K562 (cell line): ENCODE results near the gene LCE1F. TPM values are rescaled to one million over a fixed set of nuclear protein-coding genes. Genes with fewer than 3 reads are reported as not detected.

ENCODE experiments used
- ATAC-seq: fragments of 200-7000 bp; cut with Tn5 transposase; 3 replicates; pipeline ENCODE4 v1.9.1; 2020; ENCODE audit warnings: moderate library complexity
- BruUV-seq: library from RNA; stranded (reverse); fragments of 400-500 nt; replicated peaks from 2 replicates; lab custom pipeline; 2021; lab: Mats Ljungman, UMichigan
- CTCF ChIA-PET: fragments of 300-600 bp; formaldehyde crosslinking; extraction: SDS; loops from one replicate; lab custom pipeline; 2021; ENCODE audit warnings: low intra/inter-chr PET ratio; lab: Yijun Ruan, JAX
- POLR2A ChIA-PET: fragments of 300-600, 350-650 bp; sonication (Branson Sonifier 250); formaldehyde crosslinking; extraction: SDS; loops from one replicate; lab custom pipeline; 2021; ENCODE audit warnings: antibody characterized with exemption, inconsistent platforms; lab: Yijun Ruan, JAX
- DNase-seq, 4 experiments: peaks; one replicate each; pipeline versions ENCODE4 v3.0.0 to v3.0.0-alpha.2; 2011 to 2018; ENCODE audit warnings: low spot score in 3 of 4, mixed read lengths in 3 of 4; ENCODE audit errors: extremely low read depth in 1 of 4
- FAIRE-seq: peaks from 2 replicates; lab custom pipeline; 2011; peaks lifted over from hg19 to GRCh38; lab: Jason Lieb, UNC
- H2AFZ ChIP-seq: 2 replicates; pipeline ENCODE4 v1.6.0; 2011; ENCODE audit warnings: low read depth, low read length, control low read depth, inconsistent platforms
- H3K27ac ChIP-seq: fragments of 200-600 bp; 3 replicates; pipeline ENCODE4 v1.8.0; 2011; ENCODE audit warnings: low read depth, mild to moderate bottlenecking, control low read depth, inconsistent platforms, low read length, moderate library complexity, mixed read lengths; ENCODE audit errors: extremely low read depth
- H3K27me3 ChIP-seq, 2 experiments: fragments of 300-600 bp in 1 of 2; 2 replicates in 1 of 2; 3 replicates in 1 of 2; pipeline versions ENCODE4 v1.6.0 to v1.8.0; 2011; ENCODE audit warnings: inconsistent platforms in 2 of 2, low read length in 2 of 2, mild to moderate bottlenecking in 1 of 2, mixed read lengths in 1 of 2, moderate library complexity in 1 of 2; ENCODE audit not compliant: control insufficient read depth in 2 of 2, insufficient read depth in 2 of 2
- H3K36me3 ChIP-seq: fragments of 300-600 bp; 3 replicates; pipeline ENCODE4 v1.8.0; 2011; ENCODE audit warnings: mild to moderate bottlenecking, low read length, inconsistent platforms; ENCODE audit not compliant: control insufficient read depth, insufficient read depth
- H3K4me1 ChIP-seq, 2 experiments: fragments of 200-600 bp in 1 of 2; replicated peaks in 1 of 2; 2 replicates in 1 of 2; 3 replicates in 1 of 2; pipeline versions ENCODE4 v1.5.1 to v1.8.0; 2011; ENCODE audit warnings: inconsistent platforms in 2 of 2, low read length in 2 of 2, mild to moderate bottlenecking in 1 of 2, mixed read lengths in 1 of 2, moderate library complexity in 1 of 2; ENCODE audit not compliant: control insufficient read depth in 2 of 2, insufficient read depth in 2 of 2
- H3K4me2 ChIP-seq: 2 replicates; pipeline ENCODE4 v1.6.1; 2011; ENCODE audit warnings: low read length, control low read depth, inconsistent platforms, mixed read lengths; ENCODE audit not compliant: insufficient read depth
- H3K4me3 ChIP-seq: fragments of 200-600 bp; sonication (generic), shearing (Covaris generic); 2 replicates; pipeline ENCODE4 v1.5.1; 2016; ENCODE audit warnings: control low read depth, inconsistent platforms
- H3K79me2 ChIP-seq: fragments of 200-600 bp; 3 replicates; pipeline ENCODE4 v1.8.0; 2011; ENCODE audit warnings: low read length, inconsistent platforms; ENCODE audit not compliant: control insufficient read depth, insufficient read depth
- H3K9ac ChIP-seq, 2 experiments: 2 replicates each; pipeline versions ENCODE4 v1.6.0 to v1.6.1; 2011; ENCODE audit warnings: low read depth in 2 of 2, low read length in 2 of 2, control low read depth in 1 of 2, inconsistent platforms in 1 of 2, mild to moderate bottlenecking in 1 of 2, mixed read lengths in 1 of 2; ENCODE audit not compliant: insufficient read depth in 1 of 2
- H3K9me1 ChIP-seq: one replicate; pipeline ENCODE4 v1.6.0; 2011; ENCODE audit warnings: inconsistent platforms, mild to moderate bottlenecking, low read length, moderate library complexity; ENCODE audit not compliant: control insufficient read depth, insufficient read depth
- H3K9me3 ChIP-seq: replicated peaks from 2 replicates; pipeline ENCODE4 v1.5.1; 2011; ENCODE audit warnings: low read depth, low read length, inconsistent platforms; ENCODE audit not compliant: control insufficient read depth, insufficient read depth
- H4K20me1 ChIP-seq: replicated peaks from 2 replicates; pipeline ENCODE4 v1.6.1; 2011; ENCODE audit warnings: low read length, inconsistent platforms, mixed read lengths; ENCODE audit not compliant: control insufficient read depth, insufficient read depth
- ADNP ChIP-seq: fragments of 200-800 bp; sonication (Bioruptor generic); IDR thresholded peaks from 2 replicates; pipeline ENCODE4 v1.6.1; 2016; ENCODE audit warnings: missing genetic modification characterization, missing compliant biosample characterization
- ARNT ChIP-seq, 2 experiments: fragments of 450-650 bp; IDR thresholded peaks; 2 replicates each; pipeline ENCODE4 v1.6.1; 2016; ENCODE audit warnings: mild to moderate bottlenecking in 1 of 2
- CBX2 ChIP-seq: fragments of 200-600 bp; sonication (generic); IDR thresholded peaks from one replicate; pipeline ENCODE4 v1.6.1; 2012; ENCODE audit warnings: mild to moderate bottlenecking, low read length, inconsistent platforms; ENCODE audit not compliant: insufficient read depth, poor library complexity, severe bottlenecking
- GTF2E2 ChIP-seq: fragments of 200-800 bp; sonication (Bioruptor generic); IDR thresholded peaks from 2 replicates; pipeline ENCODE4 v1.6.1; 2016; ENCODE audit warnings: missing genetic modification characterization, missing compliant biosample characterization
- KLF1 ChIP-seq: fragments of 450-650 bp; IDR thresholded peaks from 2 replicates; pipeline ENCODE4 v1.6.1; 2016; ENCODE audit warnings: missing genetic modification characterization, missing compliant biosample characterization
- LARP7 ChIP-seq: fragments of 450-650 bp; IDR thresholded peaks from 2 replicates; pipeline ENCODE4 v1.6.1; 2016
- NR2C2 ChIP-seq, 2 experiments: fragments of 200-800 bp in 1 of 2; sonication (Bioruptor generic) in 1 of 2; sonication (generic) in 1 of 2; formaldehyde crosslinking in 1 of 2; IDR thresholded peaks; 2 replicates each; pipeline versions ENCODE4 v1.6.1 to v1.8.0; 2016 to 2022; ENCODE audit warnings: mild to moderate bottlenecking in 1 of 2, missing compliant biosample characterization in 1 of 2, missing genetic modification characterization in 1 of 2, missing genetic modification reagents in 1 of 2
- SMARCA5 ChIP-seq: fragments of 450-650 bp; IDR thresholded peaks from 2 replicates; pipeline ENCODE4 v1.6.1; 2016
- SOX6 ChIP-seq: fragments of 450-650 bp; IDR thresholded peaks from 2 replicates; pipeline ENCODE4 v1.6.1; 2014; ENCODE audit warnings: mild to moderate bottlenecking
- TAF7 ChIP-seq: fragments of 450-650 bp; IDR thresholded peaks from 2 replicates; pipeline ENCODE4 v1.6.1; 2016; ENCODE audit warnings: missing genetic modification characterization, missing compliant biosample characterization
- ZNF217 ChIP-seq: sonication (generic); formaldehyde crosslinking; IDR thresholded peaks from 2 replicates; pipeline ENCODE4 v1.8.0; 2022; ENCODE audit warnings: mild to moderate bottlenecking, missing genetic modification reagents
- ZNF253 ChIP-seq: fragments of 250-450 bp; sonication (Bioruptor Pico); conservative IDR thresholded peaks from 2 replicates; pipeline ENCODE4 v1.6.1; 2021; ENCODE audit warnings: mild to moderate bottlenecking
- WGBS: fragments of 100-300 bp; shearing (Covaris generic); methylation state at CpG from one replicate; pipeline ENCODE4 v1.1.6; 2016; ENCODE audit warnings: low coverage, mixed read lengths; ENCODE audit not compliant: insufficient coverage; ENCODE audit errors: missing lambda C conversion rate; 5-methylcytosine and 5-hydroxymethylcytosine counted together
- in situ Hi-C: fragments of 300-500 bp; cut with MboI; formaldehyde crosslinking; loops from 4 replicates; pipeline ENCODE4 v1.15.0; 2018; ENCODE audit warnings: inconsistent platforms, mixed read lengths
- intact Hi-C: fragments of 100-400 bp; cut with micrococcal nuclease; formaldehyde crosslinking; loops from 2 replicates; pipeline ENCODE4 v1.14.2; 2022
- polyA plus RNA-seq, 8 experiments: library from polyadenylated mRNA; depleted of rRNA in 4 of 8; stranded (reverse) in 5 of 8; unstranded in 3 of 8; fragments of >200 nt; fragmentation: Nextera tagmentation in 2 of 8; fragmentation: Illumina TruSeq in 1 of 8; extraction: Ambion mirVana in 2 of 8; extraction: Trizol in 1 of 8; gene quantifications; 2 replicates each; pipeline versions ENCODE4 v1.2.1 to v1.2.3, GENCODE V29; 2011 to 2014; ENCODE audit warnings: inconsistent platforms in 1 of 8, missing spikeins in 1 of 8
- total RNA-seq, 7 experiments: library from RNA; depleted of rRNA in 6 of 7; stranded (reverse); fragments of >200 nt in 6 of 7; fragmentation: Illumina TruSeq in 2 of 7; extraction: Trizol in 2 of 7; gene quantifications; 2 replicates each; pipeline versions ENCODE4 v1.2.1 to v1.2.3, GENCODE V29; 2011 to 2021; ENCODE audit warnings: low replicate concordance in 1 of 7
- TF ChIP-seq, protein P1 (sequence below): fragments of 250-450 bp; sonication (Bioruptor Pico); IDR thresholded peaks from 2 replicates; pipeline ENCODE4 v1.4.0; 2020; ENCODE audit warnings: mild to moderate bottlenecking, moderate library complexity, borderline replicate concordance
- TF ChIP-seq, protein P2 (sequence below): fragments of 150-350 bp; conservative IDR thresholded peaks from 2 replicates; pipeline ENCODE4 v1.6.1; 2014; ENCODE audit warnings: low read length
- TF ChIP-seq, protein P3 (sequence below): sonication (generic); formaldehyde crosslinking; IDR thresholded peaks from 2 replicates; pipeline ENCODE4 v1.8.0; 2022; ENCODE audit warnings: missing genetic modification reagents, mild to moderate bottlenecking, moderate library complexity, borderline replicate concordance
- TF ChIP-seq, protein P4 (sequence below): fragments of 450-650 bp; IDR thresholded peaks from 2 replicates; pipeline ENCODE4 v1.6.1; 2016; ENCODE audit warnings: mild to moderate bottlenecking

The LCE1F gene
- total and polyA plus RNA-seq, 9 of the 15 experiments (the other 6 are each of a cell fraction or from before 2014, with no cell fraction given) = not detected

GRCh38 chr1:152770411-152770810 lies 4.5 kb upstream of the LCE1F start:
- Histone ChIP-seq H3K27ac (no peak overlapping the region), H4K20me1 (no peaks in the 10 kb centered on the region), H3K4me1 (no peaks in the 10 kb centered on the region), H3K79me2 (no peaks in the 10 kb centered on the region), H2AFZ (no peak overlapping the region), H3K4me2 (no peak overlapping the region), H3K4me3 (no peak overlapping the region), H3K9ac (no peak overlapping the region), H3K36me3 (no peaks in the 10 kb centered on the region), H3K9me3 (no peaks in the 10 kb centered on the region), H3K9me1 (no peaks in the 10 kb centered on the region), H3K27me3 (no peaks in the 10 kb centered on the region)
- in situ Hi-C loops = no loop called here
- CTCF ChIA-PET = no interaction called here
- no peak for DNase-seq
- WGBS = 0% methylated on average over 1 of the region's 1 CpG
- ATAC-seq = no peak
- POLR2A ChIA-PET = no interaction called here
- BruUV-seq = no TSS peak
- intact Hi-C loops = no loop called here
- FAIRE-seq = no peak
- TF ChIP-seq, protein P1, sequence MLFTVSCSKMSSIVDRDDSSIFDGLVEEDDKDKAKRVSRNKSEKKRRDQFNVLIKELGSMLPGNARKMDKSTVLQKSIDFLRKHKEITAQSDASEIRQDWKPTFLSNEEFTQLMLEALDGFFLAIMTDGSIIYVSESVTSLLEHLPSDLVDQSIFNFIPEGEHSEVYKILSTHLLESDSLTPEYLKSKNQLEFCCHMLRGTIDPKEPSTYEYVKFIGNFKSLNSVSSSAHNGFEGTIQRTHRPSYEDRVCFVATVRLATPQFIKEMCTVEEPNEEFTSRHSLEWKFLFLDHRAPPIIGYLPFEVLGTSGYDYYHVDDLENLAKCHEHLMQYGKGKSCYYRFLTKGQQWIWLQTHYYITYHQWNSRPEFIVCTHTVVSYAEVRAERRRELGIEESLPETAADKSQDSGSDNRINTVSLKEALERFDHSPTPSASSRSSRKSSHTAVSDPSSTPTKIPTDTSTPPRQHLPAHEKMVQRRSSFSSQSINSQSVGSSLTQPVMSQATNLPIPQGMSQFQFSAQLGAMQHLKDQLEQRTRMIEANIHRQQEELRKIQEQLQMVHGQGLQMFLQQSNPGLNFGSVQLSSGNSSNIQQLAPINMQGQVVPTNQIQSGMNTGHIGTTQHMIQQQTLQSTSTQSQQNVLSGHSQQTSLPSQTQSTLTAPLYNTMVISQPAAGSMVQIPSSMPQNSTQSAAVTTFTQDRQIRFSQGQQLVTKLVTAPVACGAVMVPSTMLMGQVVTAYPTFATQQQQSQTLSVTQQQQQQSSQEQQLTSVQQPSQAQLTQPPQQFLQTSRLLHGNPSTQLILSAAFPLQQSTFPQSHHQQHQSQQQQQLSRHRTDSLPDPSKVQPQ (CRISPR knock-in tag) = no peak
- TF ChIP-seq SMARCA5 (no peak), ZNF253 (CRISPR knock-in tag) (no peak), SOX6 (no peak), KLF1 (tag) (no peak), LARP7 (no peak), ARNT (IDR thresholded peaks at IDR 0.05) (no peak), ADNP (tag) (no peak), TAF7 (tag) (no peak), CBX2 (no peak), GTF2E2 (tag) (no peak), ZNF217 (CRISPR knock-in tag) (no peak), NR2C2 (CRISPR knock-in tag; IDR thresholded peaks at IDR 0.05) (no peak), NR2C2 (tag; IDR thresholded peaks at IDR 0.05) (no peak)
- TF ChIP-seq, protein P2, sequence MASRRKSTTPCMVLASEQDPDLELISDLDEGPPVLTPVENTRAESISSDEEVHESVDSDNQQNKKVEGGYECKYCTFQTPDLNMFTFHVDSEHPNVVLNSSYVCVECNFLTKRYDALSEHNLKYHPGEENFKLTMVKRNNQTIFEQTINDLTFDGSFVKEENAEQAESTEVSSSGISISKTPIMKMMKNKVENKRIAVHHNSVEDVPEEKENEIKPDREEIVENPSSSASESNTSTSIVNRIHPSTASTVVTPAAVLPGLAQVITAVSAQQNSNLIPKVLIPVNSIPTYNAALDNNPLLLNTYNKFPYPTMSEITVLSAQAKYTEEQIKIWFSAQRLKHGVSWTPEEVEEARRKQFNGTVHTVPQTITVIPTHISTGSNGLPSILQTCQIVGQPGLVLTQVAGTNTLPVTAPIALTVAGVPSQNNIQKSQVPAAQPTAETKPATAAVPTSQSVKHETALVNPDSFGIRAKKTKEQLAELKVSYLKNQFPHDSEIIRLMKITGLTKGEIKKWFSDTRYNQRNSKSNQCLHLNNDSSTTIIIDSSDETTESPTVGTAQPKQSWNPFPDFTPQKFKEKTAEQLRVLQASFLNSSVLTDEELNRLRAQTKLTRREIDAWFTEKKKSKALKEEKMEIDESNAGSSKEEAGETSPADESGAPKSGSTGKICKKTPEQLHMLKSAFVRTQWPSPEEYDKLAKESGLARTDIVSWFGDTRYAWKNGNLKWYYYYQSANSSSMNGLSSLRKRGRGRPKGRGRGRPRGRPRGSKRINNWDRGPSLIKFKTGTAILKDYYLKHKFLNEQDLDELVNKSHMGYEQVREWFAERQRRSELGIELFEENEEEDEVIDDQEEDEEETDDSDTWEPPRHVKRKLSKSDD = no peak
- TF ChIP-seq, protein P3, sequence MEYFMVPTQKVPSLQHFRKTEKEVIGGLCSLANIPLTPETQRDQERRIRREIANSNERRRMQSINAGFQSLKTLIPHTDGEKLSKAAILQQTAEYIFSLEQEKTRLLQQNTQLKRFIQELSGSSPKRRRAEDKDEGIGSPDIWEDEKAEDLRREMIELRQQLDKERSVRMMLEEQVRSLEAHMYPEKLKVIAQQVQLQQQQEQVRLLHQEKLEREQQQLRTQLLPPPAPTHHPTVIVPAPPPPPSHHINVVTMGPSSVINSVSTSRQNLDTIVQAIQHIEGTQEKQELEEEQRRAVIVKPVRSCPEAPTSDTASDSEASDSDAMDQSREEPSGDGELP (CRISPR knock-in tag) = no peak
- TF ChIP-seq, protein P4, sequence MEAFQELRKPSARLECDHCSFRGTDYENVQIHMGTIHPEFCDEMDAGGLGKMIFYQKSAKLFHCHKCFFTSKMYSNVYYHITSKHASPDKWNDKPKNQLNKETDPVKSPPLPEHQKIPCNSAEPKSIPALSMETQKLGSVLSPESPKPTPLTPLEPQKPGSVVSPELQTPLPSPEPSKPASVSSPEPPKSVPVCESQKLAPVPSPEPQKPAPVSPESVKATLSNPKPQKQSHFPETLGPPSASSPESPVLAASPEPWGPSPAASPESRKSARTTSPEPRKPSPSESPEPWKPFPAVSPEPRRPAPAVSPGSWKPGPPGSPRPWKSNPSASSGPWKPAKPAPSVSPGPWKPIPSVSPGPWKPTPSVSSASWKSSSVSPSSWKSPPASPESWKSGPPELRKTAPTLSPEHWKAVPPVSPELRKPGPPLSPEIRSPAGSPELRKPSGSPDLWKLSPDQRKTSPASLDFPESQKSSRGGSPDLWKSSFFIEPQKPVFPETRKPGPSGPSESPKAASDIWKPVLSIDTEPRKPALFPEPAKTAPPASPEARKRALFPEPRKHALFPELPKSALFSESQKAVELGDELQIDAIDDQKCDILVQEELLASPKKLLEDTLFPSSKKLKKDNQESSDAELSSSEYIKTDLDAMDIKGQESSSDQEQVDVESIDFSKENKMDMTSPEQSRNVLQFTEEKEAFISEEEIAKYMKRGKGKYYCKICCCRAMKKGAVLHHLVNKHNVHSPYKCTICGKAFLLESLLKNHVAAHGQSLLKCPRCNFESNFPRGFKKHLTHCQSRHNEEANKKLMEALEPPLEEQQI = no peak
